Measurements from ENCODE around the gene PTPRU. TPM values are rescaled to one million over a fixed set of nuclear protein-coding genes. Genes with fewer than 3 reads are reported as not detected.

PTPRU gene
- total RNA-seq, 1 donor from 2014 or later, result 0.16 TPM

DNA sequence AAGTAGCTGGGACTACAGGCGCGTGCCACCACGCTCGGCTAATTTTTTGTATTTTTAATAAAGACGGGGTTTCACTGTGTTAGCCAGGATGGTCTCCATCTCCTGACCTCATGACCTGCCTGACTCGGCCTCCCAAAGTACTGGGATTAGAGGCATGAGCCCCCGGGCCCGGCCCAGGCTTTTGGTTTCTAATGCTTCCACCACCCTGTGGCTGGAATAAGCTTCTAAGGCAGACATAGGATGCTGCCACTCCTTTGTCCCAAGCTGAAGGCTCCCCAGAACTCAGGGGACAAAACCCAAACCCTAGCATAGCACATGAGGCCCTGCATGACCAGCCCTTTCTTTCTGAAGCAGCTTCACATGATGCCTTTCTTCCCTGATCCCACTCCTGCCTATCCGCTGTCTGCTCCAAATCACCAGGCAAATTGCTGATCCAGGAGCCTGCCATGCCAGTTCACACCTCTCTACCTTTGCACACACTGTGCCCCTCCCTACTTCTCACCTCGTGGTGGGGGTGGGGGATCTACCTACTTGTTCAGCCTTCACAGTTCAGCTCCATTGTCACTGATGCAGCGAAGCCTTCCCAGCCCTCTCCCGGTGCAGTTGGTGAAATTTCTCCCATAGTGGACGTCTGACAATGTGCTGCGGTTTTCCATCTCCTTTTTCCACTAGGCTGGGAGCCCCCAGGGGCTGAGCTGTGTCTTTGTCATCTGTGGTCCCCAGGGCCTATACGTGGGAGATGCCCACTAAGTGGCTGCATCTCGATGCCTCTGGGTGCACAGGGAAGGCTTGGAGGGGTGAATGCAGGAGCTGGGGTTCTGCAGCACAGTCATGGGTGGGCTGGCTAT lies 6.9 kb downstream of the PTPRU start:
- intact Hi-C loops (cut with micrococcal nuclease), result no loop called here

DNA sequence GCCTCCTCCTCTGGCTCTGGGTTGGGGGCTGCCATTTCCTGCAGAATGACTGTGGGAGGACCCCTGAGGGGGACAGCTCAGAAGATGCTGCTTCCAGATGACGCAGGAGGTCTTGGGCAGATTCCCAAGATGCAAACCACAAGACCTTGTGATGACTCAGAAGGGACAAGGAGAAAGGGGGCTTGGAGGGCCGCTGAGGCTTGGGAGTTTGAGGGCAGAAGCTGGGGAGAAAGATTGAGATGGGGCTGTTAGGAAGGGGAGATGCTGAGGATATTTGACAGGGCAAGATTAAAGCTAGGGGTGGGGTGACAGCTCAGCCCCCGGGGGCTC lies 7.5 kb downstream of the PTPRU start:
- intact Hi-C loops (cut with micrococcal nuclease), result no loop called here

- intact Hi-C loops (cut with micrococcal nuclease), result no loop called here
Measured at GRCh38 chr1:29245261-29245660, 8.9 kb downstream of the PTPRU start.

GRCh38 chr1:29245876-29246275 lies 9.6 kb downstream of the PTPRU start:
- intact Hi-C loops (cut with micrococcal nuclease), result no loop called here

DNA sequence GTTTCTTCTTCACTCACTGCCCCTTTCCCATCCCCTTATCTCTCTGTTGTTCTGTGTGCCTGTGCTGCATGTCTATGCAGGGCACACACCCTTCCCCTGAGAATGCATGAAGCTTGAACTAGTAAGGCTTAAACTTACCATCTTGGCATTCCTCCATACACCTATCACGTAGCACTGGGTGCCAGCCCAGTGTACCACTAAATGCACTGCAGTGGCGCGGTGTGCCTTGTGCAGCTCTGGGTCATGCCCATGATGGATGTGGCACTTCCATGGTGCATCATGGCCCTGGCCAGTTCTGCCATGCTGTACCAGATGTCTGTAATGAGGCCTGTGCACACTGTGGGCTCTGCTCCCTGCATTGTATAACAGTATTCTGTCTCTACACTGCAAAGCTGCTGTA lies 10.7 kb downstream of the PTPRU start:
- intact Hi-C loops (cut with micrococcal nuclease), result no loop called here

DNA sequence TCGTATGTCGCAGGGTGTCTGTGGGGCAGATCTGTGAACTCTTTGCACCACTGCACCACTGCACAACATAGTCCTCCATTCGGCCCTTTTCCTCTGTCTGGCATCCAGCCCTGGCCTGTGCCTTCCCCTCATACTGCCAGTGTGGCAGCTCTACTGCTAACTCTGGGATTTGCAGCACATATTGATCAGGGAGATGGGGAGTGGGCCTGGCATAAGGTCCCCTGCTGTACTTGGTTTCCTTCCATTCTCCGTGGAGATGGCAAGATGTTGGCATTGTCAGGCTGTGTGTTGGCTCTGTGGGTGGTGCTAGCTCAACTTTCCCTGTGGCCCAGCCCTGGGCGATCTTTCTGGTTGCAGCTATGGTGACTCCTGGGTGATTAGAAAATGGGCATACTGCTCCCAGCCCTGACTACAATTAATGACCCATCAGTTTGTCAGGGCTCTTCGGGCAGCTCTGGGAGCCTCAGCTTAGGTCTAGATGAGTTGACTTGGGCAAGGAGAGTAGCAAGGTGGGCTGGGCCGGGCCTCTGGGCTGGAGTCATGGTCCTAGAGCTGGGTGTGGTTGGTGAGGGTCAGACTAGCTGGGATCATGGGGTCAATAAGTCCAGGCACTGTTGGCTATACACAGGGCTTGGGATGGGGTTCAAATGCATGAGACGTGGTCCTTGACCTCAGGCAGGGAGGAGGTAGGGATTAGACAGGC lies 11.4 kb downstream of the PTPRU start:
- intact Hi-C loops (cut with micrococcal nuclease), result no loop called here

DNA sequence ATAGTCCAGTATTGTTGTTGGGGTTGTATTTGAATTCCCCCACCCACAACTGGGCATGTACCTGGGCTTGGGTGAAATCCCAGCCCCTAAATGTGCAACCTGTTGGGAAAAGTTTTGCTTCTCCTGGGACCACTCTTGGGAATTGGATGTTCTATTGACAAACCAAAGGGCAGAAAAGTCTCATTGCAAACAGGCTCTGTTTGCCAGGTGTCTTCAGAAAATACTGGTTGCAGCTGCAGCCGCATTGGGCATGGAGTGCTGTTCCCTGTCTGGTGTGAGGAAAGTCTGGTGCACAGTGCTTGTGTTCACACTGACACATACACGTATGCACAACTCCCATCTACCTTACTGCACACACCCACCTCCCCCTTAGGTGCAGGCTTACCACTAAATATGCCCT lies 12.1 kb downstream of the PTPRU start:
- intact Hi-C loops (cut with micrococcal nuclease), result no loop called here

GRCh38 chr1:29249170-29249691 lies 12.9 kb downstream of the PTPRU start:
- intact Hi-C loops (cut with micrococcal nuclease), result no loop called here

- intact Hi-C loops (cut with micrococcal nuclease), result no loop called here
Measured at GRCh38 chr1:29249951-29250581, 13.7 kb downstream of the PTPRU start.

DNA sequence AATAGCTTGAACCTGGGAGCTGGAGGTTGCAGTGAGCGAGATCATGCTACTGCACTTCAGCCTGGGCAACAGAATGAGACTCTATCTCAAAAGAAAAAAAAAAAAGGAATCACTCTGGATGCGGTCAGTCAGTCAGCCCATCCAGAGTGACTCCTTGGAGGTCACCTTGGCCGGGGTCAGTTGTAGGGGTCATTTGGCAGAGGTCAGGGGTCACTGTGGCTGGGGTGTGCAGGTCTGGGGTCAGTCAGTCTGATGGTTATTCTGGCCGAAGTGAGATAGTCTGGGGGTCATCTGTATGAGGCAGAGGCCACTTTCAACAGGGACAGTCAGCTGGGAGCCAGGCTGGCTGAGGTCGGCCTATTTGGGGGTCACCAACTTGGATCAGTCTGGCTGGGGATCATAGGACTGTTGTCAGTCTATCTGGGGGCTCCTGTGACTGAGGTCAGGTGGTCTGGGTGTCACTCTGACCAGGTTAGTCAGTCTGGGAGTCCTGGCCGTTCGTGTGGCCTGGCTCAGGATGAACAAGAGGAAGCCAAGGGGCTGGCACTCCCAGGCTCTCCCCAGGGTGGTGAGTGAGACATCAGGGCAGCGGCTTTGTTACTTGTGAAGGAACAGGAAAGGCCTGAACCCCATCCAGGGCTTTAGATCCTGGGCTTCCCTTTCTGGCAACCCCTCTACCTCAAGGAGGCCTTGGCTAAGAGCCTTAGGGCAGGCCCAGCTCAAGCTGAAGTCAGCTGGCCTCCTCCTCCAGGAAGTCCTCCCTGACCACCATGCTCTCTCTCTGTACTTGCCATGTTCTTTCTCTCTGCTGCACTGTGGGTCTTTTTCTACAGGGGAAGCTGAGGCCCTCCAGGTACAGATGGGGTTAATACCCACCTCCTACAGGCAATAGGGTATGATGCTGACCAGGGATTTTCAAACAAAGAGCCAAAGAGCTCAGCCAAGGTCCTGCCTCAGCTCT lies 15.1 kb downstream of the PTPRU start:
- intact Hi-C loops (cut with micrococcal nuclease), result no loop called here

DNA sequence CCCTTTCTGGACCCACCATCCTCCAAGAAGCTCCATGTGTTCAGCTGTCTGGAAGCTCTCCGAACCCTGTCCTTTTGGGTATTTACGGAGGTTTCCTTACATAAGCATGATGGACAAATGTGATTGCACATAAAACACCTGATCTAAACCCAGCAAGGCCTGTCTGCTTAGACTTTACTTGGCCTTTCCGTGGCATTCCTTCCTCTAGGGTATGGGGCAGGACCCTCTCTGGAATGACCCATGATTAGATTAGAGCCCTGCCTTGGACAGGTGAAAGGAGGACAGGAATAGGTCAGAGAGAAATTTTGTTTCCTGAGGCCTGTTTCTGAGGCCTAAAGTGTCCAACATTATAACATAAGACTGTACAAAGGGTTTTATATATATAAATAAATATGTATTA lies 16.9 kb downstream of the PTPRU start:
- intact Hi-C loops (cut with micrococcal nuclease), result no loop called here

DNA sequence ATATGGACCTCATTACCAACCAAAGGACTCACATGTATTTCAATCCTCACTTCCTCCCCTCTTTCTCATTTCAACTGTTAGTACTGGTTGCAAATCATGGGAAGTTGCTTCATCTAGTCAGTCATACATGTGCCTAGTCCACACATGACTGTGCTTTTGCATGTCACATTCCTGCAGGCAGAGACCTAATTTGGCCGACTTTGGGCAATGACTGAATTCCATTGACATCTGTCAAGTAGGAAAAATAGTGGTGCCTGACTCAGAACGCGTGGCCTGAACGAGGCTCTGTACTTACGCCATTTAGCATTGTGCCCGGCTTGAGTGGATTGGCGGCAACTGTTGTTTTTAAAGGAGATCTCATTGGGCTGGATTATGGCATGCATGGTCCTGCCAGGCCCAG lies 18.0 kb downstream of the PTPRU start:
- intact Hi-C loops (cut with micrococcal nuclease), result no loop called here

DNA sequence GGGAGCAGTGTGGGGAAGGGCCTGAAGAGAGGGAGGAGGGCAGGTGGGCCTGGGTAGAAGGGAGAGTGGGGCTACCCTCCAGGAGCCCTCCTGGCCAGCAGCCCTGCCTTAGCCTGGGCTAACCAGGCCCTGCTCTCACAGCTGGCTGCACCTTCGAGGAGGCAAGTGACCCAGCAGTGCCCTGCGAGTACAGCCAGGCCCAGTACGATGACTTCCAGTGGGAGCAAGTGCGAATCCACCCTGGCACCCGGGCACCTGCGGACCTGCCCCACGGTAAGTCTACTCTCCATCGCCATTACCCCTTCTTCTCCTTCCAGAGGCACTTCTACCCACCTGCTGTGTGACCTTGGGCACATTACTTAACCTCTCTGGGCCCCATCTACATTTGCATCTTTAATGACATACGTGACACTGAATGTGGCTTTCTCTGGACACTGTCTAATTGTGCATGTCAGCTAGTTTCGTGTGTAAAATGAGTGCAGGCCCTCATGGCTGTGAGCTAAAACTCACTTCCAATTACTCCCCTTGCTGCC lies 18.9 kb downstream of the PTPRU start:
- intact Hi-C loops (cut with micrococcal nuclease), result no loop called here

DNA sequence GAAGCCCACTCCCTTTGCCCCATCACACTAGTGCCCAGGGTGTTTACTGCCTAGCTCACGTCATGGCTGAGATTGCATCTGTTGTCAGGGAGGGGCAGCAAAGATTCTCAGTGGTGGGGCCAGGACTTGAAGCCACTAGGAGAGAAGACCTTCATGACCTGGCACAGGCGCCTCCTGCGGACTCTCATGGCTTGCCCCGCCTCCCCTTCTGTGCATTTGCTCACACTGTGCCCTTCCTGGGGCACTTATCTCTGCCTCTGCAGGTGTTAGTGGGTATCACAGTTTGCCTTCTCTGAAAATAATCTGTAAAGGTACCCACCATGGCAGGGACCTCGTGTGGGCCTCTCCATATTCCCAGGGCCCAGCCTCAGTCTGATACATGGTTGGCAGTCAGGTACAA lies 20.1 kb downstream of the PTPRU start:
- intact Hi-C loops (cut with micrococcal nuclease), result no loop called here

GRCh38 chr1:29256979-29257804 lies 20.9 kb downstream of the PTPRU start:
- intact Hi-C loops (cut with micrococcal nuclease), result no loop called here

DNA sequence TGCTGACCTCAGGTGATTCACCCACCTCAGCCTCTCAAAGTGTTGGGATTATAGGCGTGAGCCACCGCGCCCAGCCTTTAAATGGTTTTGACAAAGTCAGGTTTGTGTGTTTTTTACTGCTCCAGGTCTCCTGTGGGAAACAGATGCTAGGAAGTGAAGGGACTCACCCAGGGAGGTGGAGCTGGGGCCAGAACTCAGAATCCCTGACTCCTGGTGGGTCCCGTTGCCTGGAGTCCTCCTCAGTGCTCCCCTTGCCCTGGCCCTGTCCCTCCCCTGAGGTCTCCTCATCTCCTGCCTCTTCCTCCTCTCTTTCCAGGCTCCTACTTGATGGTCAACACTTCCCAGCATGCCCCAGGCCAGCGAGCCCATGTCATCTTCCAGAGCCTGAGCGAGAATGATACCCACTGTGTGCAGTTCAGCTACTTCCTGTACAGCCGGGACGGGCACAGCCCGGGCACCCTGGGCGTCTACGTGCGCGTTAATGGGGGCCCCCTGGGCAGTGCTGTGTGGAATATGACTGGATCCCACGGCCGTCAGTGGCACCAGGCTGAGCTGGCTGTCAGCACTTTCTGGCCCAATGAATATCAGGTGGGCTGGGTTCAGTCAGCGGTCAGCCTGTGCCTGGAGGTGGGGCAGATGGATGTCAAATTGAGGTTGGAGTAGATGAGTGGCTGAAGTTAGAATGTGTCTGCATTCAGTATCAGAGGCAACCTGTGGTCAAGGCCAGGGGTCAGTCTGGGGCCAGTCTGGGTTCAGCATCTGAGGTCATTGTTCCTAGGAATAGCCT lies 22.1 kb downstream of the PTPRU start:
- intact Hi-C loops (cut with micrococcal nuclease), result no loop called here

GRCh38 chr1:29258976-29259801 lies 22.9 kb downstream of the PTPRU start:
- intact Hi-C loops (cut with micrococcal nuclease), result no loop called here

- intact Hi-C loops (cut with micrococcal nuclease), result no loop called here
Measured at GRCh38 chr1:29259802-29260441, 23.6 kb downstream of the PTPRU start.
